Immature natural killer cell (primary cell): ENCODE measurements around the gene PTPN7. TPM values are rescaled to one million over a fixed set of nuclear protein-coding genes. Genes with fewer than 3 reads are reported as not detected.
A peak's percentile ranks its signal among the peaks of the same experiment; 100 is the strongest.
"Not testable (repeated sequence)": the region's sequence is repeated elsewhere in the genome, so short reads cannot be mapped to it uniquely, and the experiment has no call there.

Experiments used
- DNase-seq, 3 donors: peaks; one replicate each; pipeline ENCODE4 v3.0.0; 2022; ENCODE audit warnings: mixed read lengths in 1 of 3
- H3K27ac Mint-ChIP-seq, 6 donors: one replicate each; pipeline ENCODE4 v1.8.0; 2020; ENCODE audit warnings: mixed read lengths in 6 of 6, mild to moderate bottlenecking in 5 of 6, inconsistent platforms in 4 of 6, moderate library complexity in 3 of 6
- H3K27me3 Mint-ChIP-seq, 3 donors: one replicate each; pipeline ENCODE4 v1.8.0; 2020 to 2021; ENCODE audit warnings: low read depth in 3 of 3, mild to moderate bottlenecking in 3 of 3, mixed read lengths in 3 of 3, moderate library complexity in 3 of 3, inconsistent platforms in 1 of 3
- H3K36me3 Mint-ChIP-seq, 3 donors: one replicate each; pipeline ENCODE4 v1.8.0; 2020; ENCODE audit warnings: mixed read lengths in 3 of 3, inconsistent platforms in 2 of 3, mild to moderate bottlenecking in 2 of 3
- H3K4me1 Mint-ChIP-seq, 2 donors: one replicate each; pipeline ENCODE4 v1.8.0; 2020; ENCODE audit warnings: inconsistent platforms in 2 of 2, mild to moderate bottlenecking in 2 of 2, mixed read lengths in 2 of 2, moderate library complexity in 1 of 2
- H3K4me3 Mint-ChIP-seq, 5 donors: one replicate each; pipeline ENCODE4 v1.8.0; 2020; ENCODE audit warnings: mild to moderate bottlenecking in 5 of 5, mixed read lengths in 5 of 5, inconsistent platforms in 3 of 5, moderate library complexity in 3 of 5
- H3K9me3 Mint-ChIP-seq, 6 donors: one replicate each; pipeline ENCODE4 v1.8.0; 2020; ENCODE audit warnings: mild to moderate bottlenecking in 6 of 6, mixed read lengths in 6 of 6, inconsistent platforms in 4 of 6, moderate library complexity in 3 of 6
- polyA plus RNA-seq, 3 donors: library from polyadenylated mRNA; unstranded; fragments of 300-500 nt; fragmentation: Illumina TruSeq; gene quantifications; one replicate each; pipeline ENCODE4 v1.2.3, GENCODE V29; 2021

Gene PTPN7
- polyA plus RNA-seq, 3 donors from 2014 or later = 55.4 to 126 (median 58.4) TPM

DNA sequence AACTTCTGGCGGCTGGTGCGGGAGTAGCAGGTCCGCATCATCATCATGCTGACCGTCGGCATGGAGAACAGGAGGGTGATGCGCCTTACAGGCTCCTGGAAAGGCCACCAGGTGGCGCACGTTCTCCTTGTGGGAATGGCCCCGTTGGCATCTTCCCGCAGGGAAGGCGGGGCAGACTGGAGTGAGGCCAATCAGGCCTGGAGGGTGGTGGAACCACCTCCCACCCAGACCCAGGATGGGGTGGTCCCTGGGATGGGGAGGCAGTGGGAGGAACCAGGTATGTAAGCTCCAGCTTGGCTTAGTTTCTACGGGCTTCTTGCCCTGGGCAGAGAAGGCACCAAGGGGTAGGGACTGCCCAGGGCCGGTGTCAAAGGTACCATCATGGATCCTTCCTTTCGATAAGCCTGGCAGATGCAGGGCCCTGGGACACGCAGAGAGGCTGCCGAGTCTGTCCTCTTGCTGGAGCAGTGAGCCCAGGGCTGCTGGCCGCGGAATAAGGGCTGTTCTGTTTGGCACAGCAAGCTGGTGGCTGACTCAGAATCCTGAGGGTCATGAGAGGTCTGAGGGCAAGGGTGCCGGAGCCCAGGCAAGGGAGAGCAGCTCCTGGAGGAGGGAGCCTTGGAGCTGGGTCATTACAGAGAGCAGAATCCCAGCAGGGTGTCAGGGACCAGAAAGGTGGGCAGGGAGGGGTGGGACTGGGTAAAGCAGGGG, 24.5 kb upstream of the PTPN7 start:
- DNase-seq = peak; percentile 56 to 64 (median 56)
- Mint-ChIP-seq H3K9me3 (no peaks in the 10 kb centered on the region), H3K27ac (no peak overlapping the region), H3K27me3 (peaks cover 2 to 6% (median 5%) of the 10 kb centered on the region in 3 donors), H3K4me1 (peaks cover 0 to 6% of the 10 kb centered on the region in 2 donors), H3K36me3 (no peaks in the 10 kb centered on the region), H3K4me3 (no peak overlapping the region)

DNA sequence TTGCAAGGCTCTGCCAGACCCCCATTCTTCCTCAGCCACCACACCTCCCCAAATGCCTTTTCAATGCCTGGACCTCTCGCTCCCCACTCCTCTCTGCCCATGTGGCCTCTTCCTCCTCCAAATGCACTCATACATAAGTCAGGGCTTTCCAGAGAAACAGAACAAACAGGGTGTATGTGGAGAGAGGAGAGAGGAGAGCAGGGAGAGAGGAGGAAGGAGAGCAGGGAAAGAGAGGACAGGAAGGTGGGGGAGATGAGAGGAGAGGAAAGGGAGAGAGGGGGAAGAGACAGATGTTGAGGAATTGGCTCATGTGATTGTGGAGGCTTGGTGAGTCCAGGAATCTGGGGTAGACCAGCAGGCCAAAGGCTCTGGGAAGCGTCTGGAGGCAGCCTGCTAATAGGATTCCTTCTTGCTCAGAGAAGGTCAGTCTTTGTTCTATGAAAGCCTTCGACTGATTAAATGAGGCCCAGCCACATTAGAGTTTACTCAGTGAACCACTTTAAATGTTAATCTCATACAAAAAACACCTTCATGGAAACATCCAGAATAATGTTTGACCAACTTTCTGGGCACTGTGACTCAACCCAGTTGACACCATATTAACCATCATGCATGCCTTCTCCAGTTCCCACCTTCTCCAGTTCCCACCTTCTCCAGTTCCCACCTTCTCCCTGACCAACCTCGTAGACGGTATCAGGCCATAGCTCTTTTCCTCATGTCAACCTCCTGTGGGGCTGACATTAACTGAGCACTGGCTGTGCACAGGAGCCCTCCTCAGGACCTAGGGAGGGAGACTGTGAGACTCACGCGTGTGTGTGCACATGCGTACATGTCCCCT, 21.9 kb upstream of the PTPN7 start:
- DNase-seq = no peak
- Mint-ChIP-seq H3K27me3 (peaks cover 2 to 8% (median 2%) of the 10 kb centered on the region in 3 donors), H3K4me1 (peaks cover 0 to 4% of the 10 kb centered on the region in 2 donors), H3K36me3 (no peaks in the 10 kb centered on the region), H3K9me3 (no peaks in the 10 kb centered on the region), H3K27ac (no peak overlapping the region), H3K4me3 (no peak overlapping the region)

DNA sequence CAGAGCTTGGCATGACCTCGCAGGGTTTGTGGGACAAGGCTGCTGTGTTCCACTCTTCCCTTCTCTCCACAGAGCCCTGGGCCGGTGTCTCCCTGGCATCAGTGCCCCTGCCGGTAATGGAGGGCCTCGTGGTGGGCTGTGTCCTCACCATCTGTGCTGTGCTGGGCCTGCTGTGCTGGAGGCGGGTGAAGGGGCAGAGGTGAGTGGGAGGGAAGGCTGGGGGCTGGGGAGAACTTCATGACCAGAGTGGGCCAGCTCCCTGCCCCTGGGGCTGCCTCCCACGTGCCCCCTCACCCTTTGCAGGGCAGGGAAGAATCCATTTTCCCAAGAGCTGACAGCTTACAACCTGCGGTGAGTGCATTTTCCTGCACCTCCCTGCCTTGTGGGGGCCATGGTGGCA, 21.2 kb upstream of the PTPN7 start:
- Mint-ChIP-seq H3K27ac (no peak overlapping the region), H3K4me3 (no peak overlapping the region), H3K36me3 (no peaks in the 10 kb centered on the region), H3K9me3 (no peaks in the 10 kb centered on the region), H3K27me3 (peaks cover 2 to 6% (median 2%) of the 10 kb centered on the region in 3 donors), H3K4me1 (peaks cover 0 to 4% of the 10 kb centered on the region in 2 donors)
- no peak for DNase-seq

DNA sequence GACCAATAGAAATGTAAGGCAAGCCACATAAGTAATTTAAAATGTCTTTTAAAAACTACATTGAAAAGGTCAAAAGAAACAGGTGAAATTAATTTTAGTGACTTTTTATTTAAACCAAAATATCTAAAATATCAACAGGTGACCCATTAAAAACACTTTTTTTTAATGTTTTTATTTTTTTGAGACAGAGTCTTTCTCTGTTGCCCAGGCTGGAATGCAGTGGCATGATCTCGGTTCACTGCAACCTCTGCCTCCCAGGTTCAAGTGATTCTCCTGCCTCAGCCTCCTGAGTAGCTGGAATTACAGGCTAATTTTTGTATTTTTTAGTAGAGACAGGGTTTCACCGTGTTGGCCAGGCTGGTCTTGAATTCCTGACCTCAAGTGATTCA, 20.3 kb upstream of the PTPN7 start:
- H3K4me1 Mint-ChIP-seq, DNase-seq, H3K36me3 Mint-ChIP-seq, H3K27ac Mint-ChIP-seq, H3K4me3 Mint-ChIP-seq, H3K9me3 Mint-ChIP-seq, H3K27me3 Mint-ChIP-seq: not testable (repeated sequence)

DNA sequence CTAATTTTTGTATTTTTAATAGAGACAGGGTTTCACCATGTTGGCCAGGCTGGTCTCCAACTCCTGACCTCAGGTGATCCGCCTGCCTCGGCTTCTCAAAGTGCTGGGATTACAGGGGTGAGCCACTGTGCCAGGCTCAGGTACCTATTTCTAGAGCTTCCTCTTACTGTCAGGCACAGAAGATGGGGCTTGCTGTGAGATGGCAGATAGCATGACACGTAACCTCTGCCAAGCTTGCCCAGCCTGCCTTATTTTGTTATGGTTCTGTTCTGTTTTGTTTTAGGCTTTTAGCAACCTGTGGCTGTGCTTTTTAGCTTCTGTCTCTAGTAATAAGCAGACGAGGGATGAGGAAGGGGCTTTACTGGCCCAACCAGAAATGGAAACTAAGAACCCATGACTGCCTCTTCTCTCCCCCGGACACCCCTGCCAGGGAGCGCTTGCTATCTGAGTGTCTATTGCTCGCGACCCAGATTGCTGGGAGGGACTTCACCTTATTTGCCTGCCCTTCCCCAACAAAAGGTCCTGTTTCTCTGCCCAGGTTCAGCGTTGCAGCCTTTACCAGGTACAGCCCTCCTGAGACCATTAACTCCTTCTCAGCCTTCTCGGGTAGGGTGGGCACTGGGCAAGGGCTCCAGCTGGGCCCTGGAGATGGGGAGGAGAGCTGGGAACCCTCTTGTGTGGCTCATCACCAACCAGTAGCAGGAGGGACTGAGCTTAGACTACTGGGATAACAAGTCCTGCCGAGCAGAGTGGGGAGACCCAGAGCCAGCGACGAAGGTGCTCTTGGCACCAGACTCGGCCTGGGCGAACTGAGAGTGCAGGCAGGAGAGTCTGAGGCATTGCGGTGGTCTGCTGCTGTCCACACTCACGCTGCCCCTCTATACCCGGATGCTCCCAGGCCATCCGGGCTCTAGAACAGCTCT, 19.7 kb upstream of the PTPN7 start:
- Mint-ChIP-seq H3K36me3 (no peaks in the 10 kb centered on the region), H3K4me3 (no peak overlapping the region), H3K27ac (peak overlapping the region in 1 of 6 donors; percentile 58), H3K9me3 (no peaks in the 10 kb centered on the region), H3K27me3 (peaks cover 2 to 9% (median 2%) of the 10 kb centered on the region in 3 donors), H3K4me1 (peaks cover 0 to 4% of the 10 kb centered on the region in 2 donors)
- DNase-seq = no peak

DNA sequence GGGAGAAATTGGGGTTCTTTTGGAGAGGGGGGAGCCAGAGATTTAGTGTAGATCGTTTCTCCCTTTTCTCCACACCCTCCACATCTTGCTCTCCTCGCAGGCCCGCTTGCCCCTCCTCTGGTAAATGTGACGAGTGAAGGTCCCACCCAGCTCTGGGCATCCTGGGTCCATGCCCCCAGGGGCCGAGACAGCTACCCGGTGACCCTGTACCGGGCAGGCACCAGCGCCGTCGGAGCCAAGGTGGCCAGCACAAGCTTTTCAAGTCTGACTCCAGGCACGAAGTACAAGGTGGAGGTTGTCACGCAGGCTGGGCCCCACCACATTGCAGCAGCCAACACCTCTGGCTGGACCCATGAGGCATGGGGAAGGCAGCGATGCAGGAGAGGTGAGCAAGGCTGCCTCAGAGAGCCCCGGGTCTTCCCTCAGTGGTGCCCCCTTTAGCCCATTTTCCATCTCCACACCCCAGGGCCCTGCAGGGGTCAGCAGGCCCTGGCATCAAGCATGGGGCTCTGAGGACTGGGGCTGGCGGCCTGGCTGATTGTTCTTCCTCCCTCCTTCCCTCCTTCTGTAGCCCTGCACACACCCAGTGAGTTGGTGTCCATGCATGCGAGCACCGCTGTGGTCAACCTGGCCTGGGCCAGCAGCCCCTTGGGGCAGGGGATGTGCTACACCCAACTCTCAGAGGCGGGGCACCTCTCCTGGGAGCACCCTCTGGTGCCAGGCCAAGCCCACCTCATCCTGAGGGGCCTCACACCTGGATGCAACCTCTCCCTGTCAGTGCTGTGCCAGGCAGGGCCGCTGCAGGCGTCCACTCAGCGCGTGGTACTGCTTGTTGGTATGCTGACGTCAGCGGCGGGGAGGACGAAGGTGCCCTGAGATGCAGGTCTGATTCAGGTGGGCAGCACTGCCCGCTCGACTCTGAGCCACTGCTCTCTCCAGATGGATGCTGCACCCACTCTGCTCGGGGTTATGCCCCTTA, 16.8 kb upstream of the PTPN7 start:
- H3K4me3 Mint-ChIP-seq = no peak overlapping the region
- no peaks in the 10 kb centered on the region for H3K36me3 Mint-ChIP-seq
- no peaks in the 10 kb centered on the region for H3K9me3 Mint-ChIP-seq
- no peak overlapping the region for H3K27ac Mint-ChIP-seq
- DNase-seq = no peak
- H3K27me3 Mint-ChIP-seq = peaks cover 2 to 7% (median 2%) of the 10 kb centered on the region in 3 donors
- H3K4me1 Mint-ChIP-seq = no peaks in the 10 kb centered on the region

DNA sequence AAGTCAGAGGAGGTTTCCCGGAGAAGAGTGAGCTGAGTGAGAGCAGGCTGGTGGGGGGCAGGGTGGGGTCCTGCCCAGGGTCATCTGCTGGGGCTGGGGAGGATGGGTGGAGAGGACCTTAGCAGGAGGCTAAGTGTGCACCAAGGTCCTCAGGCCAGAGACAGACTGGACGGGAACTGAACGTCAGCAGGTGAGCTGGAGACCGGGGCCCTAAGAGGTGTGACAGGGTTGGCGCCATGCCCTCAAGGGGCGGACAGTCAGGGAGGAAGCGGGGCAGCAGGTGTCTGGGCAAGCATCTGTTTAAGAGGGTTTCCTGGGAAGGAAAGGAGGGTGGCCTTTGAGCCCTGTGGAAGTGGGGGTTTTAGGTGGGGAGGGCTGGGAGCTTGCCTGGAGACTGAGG, 13.6 kb upstream of the PTPN7 start:
- no peaks in the 10 kb centered on the region for H3K9me3 Mint-ChIP-seq
- DNase-seq = no peak
- no peak overlapping the region for H3K4me3 Mint-ChIP-seq
- no peaks in the 10 kb centered on the region for H3K36me3 Mint-ChIP-seq
- H3K27me3 Mint-ChIP-seq = peaks cover 0 to 4% (median 0%) of the 10 kb centered on the region in 3 donors
- no peak overlapping the region for H3K27ac Mint-ChIP-seq
- no peaks in the 10 kb centered on the region for H3K4me1 Mint-ChIP-seq

DNA sequence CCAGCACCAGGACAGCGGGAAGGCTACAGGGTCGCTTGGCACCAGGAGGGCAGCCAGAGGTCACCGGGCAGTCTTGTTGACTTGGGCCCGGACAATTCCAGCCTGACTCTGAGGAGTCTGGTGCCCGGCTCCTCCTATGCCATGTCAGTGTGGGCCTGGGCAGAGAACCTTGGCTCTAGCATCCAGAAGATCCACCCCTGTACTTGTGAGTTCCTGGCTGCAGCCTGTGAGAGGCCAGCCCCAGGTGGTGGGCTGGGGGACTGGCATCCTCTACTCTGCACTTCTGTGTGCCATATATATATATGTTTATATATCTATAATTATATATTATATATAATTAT, 11.6 kb upstream of the PTPN7 start:
- Mint-ChIP-seq H3K27ac (no peak overlapping the region), H3K9me3 (no peaks in the 10 kb centered on the region), H3K36me3 (no peaks in the 10 kb centered on the region), H3K4me3 (no peak overlapping the region), H3K4me1 (peaks cover 0 to 1% of the 10 kb centered on the region in 2 donors), H3K27me3 (peaks cover 0 to 2% (median 0%) of the 10 kb centered on the region in 3 donors)
- DNase-seq = no peak

DNA sequence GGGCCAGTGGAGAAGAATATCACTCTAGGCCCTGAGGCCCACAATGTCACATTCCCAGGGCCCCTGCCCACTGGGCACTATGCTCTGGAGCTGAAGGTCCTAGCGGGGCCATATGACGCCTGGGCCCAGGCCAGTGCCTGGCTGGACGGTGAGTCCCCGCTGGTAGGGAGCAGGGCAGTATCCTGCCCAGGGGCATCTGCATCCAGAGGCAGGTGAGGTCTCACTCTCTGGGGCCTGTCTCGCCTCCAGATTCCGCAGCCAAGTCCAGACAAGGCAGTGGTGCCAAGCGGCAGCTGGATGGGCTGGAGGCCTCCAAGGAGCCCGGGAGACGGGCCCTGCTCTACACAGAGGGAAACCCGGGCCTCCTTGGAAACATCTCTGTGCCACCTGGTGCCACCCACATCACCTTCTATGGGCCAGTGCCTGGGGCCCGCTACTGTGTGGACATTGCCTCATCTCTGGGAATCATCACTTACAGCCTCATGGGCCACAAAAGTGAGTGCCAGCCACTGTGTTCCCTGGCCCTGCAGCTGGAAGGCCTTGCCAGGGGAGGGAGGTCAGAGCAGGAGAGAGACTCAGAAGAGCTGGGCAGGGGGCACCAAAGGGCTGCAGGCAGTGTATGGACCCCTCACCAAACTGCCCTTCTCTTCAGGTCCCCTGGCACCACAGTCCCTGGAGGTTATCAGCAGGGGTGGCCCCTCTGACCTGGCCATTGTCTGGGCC, 11.1 kb upstream of the PTPN7 start:
- peaks cover 0 to 2% (median 0%) of the 10 kb centered on the region in 3 donors for H3K27me3 Mint-ChIP-seq
- DNase-seq = no peak
- H3K4me3 Mint-ChIP-seq = no peak overlapping the region
- H3K9me3 Mint-ChIP-seq = no peaks in the 10 kb centered on the region
- H3K4me1 Mint-ChIP-seq = peaks cover 0 to 1% of the 10 kb centered on the region in 2 donors
- H3K36me3 Mint-ChIP-seq = no peaks in the 10 kb centered on the region
- H3K27ac Mint-ChIP-seq = no peak overlapping the region

DNA sequence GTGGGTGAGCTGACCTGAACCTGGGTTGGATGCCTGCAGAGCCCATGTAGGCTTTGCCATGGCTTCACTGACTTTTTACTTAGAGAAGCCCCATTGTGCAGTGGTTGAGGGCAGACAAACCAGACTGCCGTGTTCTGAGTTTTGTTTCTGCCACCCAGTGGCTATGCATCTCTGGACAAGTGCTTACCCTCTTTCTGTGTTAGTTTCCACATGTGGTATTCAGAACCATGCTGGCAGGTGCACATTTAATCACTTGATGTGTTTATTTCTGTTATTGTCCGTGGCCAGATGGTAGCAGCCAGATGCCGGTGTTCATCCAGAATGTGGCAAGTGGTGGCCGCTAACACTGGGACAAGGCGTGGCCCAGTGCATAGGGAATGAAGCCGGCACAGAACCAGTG, 10.3 kb upstream of the PTPN7 start:
- DNase-seq = no peak

DNA sequence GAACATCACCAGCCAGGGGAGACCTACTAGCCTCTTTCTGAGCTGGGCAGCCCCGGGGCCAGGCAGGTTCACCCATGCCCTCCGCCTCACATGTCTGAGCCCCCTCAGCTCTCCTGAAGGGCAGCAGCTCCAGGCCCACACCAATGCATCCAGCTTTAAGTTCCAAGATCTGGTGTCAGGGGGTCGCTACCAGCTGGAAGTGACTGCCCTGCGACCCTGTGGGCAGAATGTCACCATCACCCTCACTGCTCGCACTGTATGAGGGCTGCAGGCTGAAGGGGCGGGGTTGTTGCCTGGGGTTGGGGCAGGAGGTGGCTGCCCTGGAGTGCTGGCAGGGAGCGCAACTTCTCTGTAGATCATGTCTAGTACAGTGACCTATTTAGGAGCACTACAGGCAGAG, 8.5 kb upstream of the PTPN7 start:
- Mint-ChIP-seq H3K4me1 (peaks cover 12 to 22% of the 10 kb centered on the region in 2 donors), H3K4me3 (no peak overlapping the region), H3K36me3 (no peaks in the 10 kb centered on the region), H3K27me3 (no peaks in the 10 kb centered on the region), H3K9me3 (no peaks in the 10 kb centered on the region), H3K27ac (no peak overlapping the region)
- DNase-seq = no peak

More for the DNA sequence above, 10.3 kb upstream of the PTPN7 start:
- H3K27ac Mint-ChIP-seq = no peak overlapping the region
- H3K4me1 Mint-ChIP-seq = peaks cover 0 to 5% of the 10 kb centered on the region in 2 donors
- H3K36me3 Mint-ChIP-seq = no peaks in the 10 kb centered on the region
- H3K4me3 Mint-ChIP-seq = no peak overlapping the region
- H3K27me3 Mint-ChIP-seq = no peaks in the 10 kb centered on the region
- no peaks in the 10 kb centered on the region for H3K9me3 Mint-ChIP-seq

DNA sequence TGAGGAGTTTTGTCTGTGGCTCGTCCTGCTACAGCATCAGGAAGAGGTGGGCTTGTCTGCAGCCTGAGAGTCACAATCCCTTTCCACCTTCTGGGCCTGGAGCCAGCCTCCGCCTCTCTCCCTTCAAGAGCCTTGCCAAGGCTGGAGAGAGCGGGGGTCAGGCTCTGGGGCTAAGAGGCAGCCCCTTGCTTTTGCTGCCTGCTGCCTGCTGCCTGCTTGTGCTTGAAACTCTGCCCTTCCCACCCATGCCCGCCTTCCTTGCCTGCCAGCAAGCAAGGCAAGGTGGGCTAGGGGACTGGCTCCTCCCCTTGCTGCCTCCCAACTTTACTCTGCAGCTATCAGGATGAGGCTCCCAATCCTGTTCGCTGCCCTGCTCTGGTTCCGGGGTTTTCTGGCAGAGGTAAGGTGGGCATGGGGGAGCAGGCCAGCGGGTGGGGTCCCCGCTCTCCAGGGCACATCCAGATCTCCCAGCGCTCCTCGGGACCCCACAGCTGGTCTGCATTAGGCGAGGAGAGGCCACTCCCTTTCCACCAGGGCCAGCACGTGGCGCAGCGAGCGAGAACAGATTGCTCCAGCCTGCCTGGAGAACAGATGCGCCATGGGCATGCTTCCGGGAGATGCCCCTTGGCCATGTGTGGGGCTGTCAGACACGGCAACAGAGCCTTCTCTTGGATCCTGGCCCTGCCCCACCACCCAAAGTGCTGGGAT, 7.5 kb upstream of the PTPN7 start:
- Mint-ChIP-seq H3K4me3 (no peak overlapping the region), H3K36me3 (no peaks in the 10 kb centered on the region), H3K27me3 (peaks cover 0 to under 1% (median 0%) of the 10 kb centered on the region in 3 donors), H3K27ac (no peak overlapping the region), H3K4me1 (peaks cover 21 to 31% of the 10 kb centered on the region in 2 donors), H3K9me3 (no peaks in the 10 kb centered on the region)
- DNase-seq = no peak
